Activated CD8-positive, alpha-beta T cell treated with anti-CD3 and anti-CD28 coated beads, Interleukin-2, amount 10 ng/mL, durations not matched to agents 7 days and 5 days (primary cell): ENCODE data around the gene ADPGK. TPM values are rescaled to one million over a fixed set of nuclear protein-coding genes. Genes with fewer than 3 reads are reported as not detected.
"Not testable (repeated sequence)": the region's sequence is repeated elsewhere in the genome, so short reads cannot be mapped to it uniquely, and the experiment has no call there.

Experiments used
- ATAC-seq: fragments of 150-1000 bp; cut with Tn5 transposase; one replicate; pipeline ENCODE4 v1.10.0; 2021; ENCODE audit warnings: moderate library complexity
- CTCF ChIA-PET: fragments of 350-600 bp; sonication (Branson Sonifier 250); formaldehyde crosslinking; loops from one replicate; lab custom pipeline; 2021; ENCODE audit warnings: antibody characterized with exemption; lab: Charles Lee
- POLR2A ChIA-PET: fragments of 350-600 bp; sonication (Branson Sonifier 250); formaldehyde crosslinking; loops from one replicate; lab custom pipeline; 2021; ENCODE audit warnings: antibody characterized with exemption; lab: Charles Lee
- DNase-seq: peaks from one replicate; pipeline ENCODE4 v3.0.0-alpha.2; 2020
- H3K27ac Mint-ChIP-seq: one replicate; pipeline ENCODE4 v1.8.0; 2021; ENCODE audit warnings: mild to moderate bottlenecking, mixed read lengths
- H3K27me3 Mint-ChIP-seq: one replicate; pipeline ENCODE4 v1.8.0; 2021; ENCODE audit warnings: low read depth, mixed read lengths
- H3K36me3 Mint-ChIP-seq: one replicate; pipeline ENCODE4 v1.8.0; 2021; ENCODE audit warnings: low read depth, mixed read lengths
- H3K4me1 Mint-ChIP-seq: one replicate; pipeline ENCODE4 v1.8.0; 2021; ENCODE audit warnings: low read depth, mixed read lengths
- H3K4me3 Mint-ChIP-seq: one replicate; pipeline ENCODE4 v1.8.0; 2021; ENCODE audit warnings: mild to moderate bottlenecking, mixed read lengths
- H3K9me3 Mint-ChIP-seq: one replicate; pipeline ENCODE4 v1.8.0; 2022; ENCODE audit warnings: mixed read lengths; ENCODE audit not compliant: insufficient read depth
- total RNA-seq, 2 experiments: library from RNA; stranded (reverse); gene quantifications; one replicate each; pipeline ENCODE4 v1.2.3, GENCODE V29; 2021

Gene ADPGK
- total RNA-seq, 2 experiments from 2014 or later, result 69.3 to 76.2 TPM

DNA sequence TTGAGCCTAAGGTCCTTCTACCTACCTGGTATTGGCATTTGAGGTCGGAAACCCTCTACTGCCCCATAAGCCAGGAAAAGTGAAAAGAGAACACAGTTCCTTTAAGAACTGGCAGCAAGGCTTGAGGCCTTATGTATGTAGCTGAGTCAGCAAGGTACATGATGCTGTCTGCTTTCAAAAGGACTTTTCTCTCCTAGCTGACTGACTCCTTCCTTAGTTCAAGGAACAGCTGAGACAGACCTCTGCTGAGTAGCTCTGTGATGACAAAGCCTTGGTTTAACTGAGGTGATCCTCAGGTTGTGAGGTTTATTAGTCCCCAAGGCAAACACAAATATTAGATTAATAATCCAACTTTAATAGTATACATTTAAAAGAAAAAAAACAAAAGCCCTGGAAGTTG, 45.8 kb downstream of the ADPGK start:
- peak overlapping the region; percentile 33 for H3K27ac Mint-ChIP-seq
- DNase-seq (no peak), ATAC-seq (no peak)
- CTCF ChIA-PET, result interaction anchor here (0.8 kb wide), 1 partner anchor 16 kb away, joined by 3 read pairs; no protein-coding TSS in a partner anchor
- H3K27me3 Mint-ChIP-seq, result no peaks in the 10 kb centered on the region
- peaks cover 64% of the 10 kb centered on the region for H3K36me3 Mint-ChIP-seq
- POLR2A ChIA-PET, result no interaction called here
- H3K9me3 Mint-ChIP-seq, result no peaks in the 10 kb centered on the region
- peaks cover 38% of the 10 kb centered on the region for H3K4me1 Mint-ChIP-seq
- no peak overlapping the region for H3K4me3 Mint-ChIP-seq

- DNase-seq (no peak), ATAC-seq (no peak)
- H3K27me3 Mint-ChIP-seq, result no peaks in the 10 kb centered on the region
- ChIA-PET CTCF (interaction anchor here (0.9 to 3.8 kb wide), 2 partner anchors 14 kb away, joined by 4 to 29 read pairs; no protein-coding TSS in a partner anchor), POLR2A (interaction anchor here (1.0 kb wide), 1 partner anchor 16 kb away, joined by 3 read pairs; no protein-coding TSS in a partner anchor)
- peaks cover 36% of the 10 kb centered on the region for H3K4me1 Mint-ChIP-seq
- H3K4me3 Mint-ChIP-seq, result no peak overlapping the region
- peaks cover 61% of the 10 kb centered on the region for H3K36me3 Mint-ChIP-seq
- peak overlapping the region; percentile 33 for H3K27ac Mint-ChIP-seq
- H3K9me3 Mint-ChIP-seq, result no peaks in the 10 kb centered on the region
Observed at GRCh38 chr15:72737061-72737460, 46.5 kb downstream of the ADPGK start.

- no peak overlapping the region for H3K4me3 Mint-ChIP-seq
- CTCF ChIA-PET, result interaction anchor here (0.7 to 3.8 kb wide), 4 partner anchors 13 to 539 kb away, joined by 3 to 29 read pairs (median 4); no protein-coding TSS in a partner anchor
- DNase-seq (no peak), ATAC-seq (no peak)
- POLR2A ChIA-PET, result no interaction called here
- no peaks in the 10 kb centered on the region for H3K9me3 Mint-ChIP-seq
- H3K27me3 Mint-ChIP-seq, result no peaks in the 10 kb centered on the region
- no peak overlapping the region for H3K27ac Mint-ChIP-seq
- H3K36me3 Mint-ChIP-seq, result peaks cover 52% of the 10 kb centered on the region
- peaks cover 17% of the 10 kb centered on the region for H3K4me1 Mint-ChIP-seq
Observed at GRCh38 chr15:72735111-72735510, 48.4 kb downstream of the ADPGK start.

GRCh38 chr15:72733941-72734738, 49.4 kb downstream of the ADPGK start:
- Mint-ChIP-seq H3K4me3 (no peak overlapping the region), H3K27me3 (no peaks in the 10 kb centered on the region), H3K9me3 (no peaks in the 10 kb centered on the region), H3K4me1 (peaks cover 8% of the 10 kb centered on the region), H3K36me3 (peaks cover 44% of the 10 kb centered on the region), H3K27ac (no peak overlapping the region)
- ATAC-seq (no peak), DNase-seq (no peak)
- CTCF ChIA-PET, result interaction anchor here (1.1 to 3.8 kb wide), 2 partner anchors 9 to 12 kb away, joined by 3 to 29 read pairs; no protein-coding TSS in a partner anchor
- POLR2A ChIA-PET, result interaction anchor here (0.9 kb wide), 1 partner anchor 50 kb away, joined by 4 read pairs; no protein-coding TSS in a partner anchor

DNA sequence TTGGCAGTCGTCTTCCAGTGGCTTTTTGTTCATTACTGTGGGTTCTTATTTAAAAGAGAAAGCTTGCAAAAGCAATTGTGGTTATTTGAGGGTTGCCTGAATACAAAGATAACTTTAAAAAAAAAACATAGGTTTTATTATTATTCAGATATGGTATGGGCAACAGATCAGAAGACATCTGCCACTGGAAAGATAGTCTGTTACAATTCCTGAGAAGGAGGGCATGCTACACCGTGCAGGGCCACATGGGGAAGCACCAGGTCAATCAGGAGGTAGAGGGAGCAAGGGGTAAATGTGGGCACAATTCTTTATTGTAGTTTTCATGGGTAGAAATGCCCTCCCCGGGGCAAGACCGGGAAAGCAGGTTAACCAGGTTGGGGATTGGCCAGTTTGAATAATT, 51.0 kb downstream of the ADPGK start:
- ChIA-PET CTCF (interaction anchor here (0.7 to 2.5 kb wide), 3 partner anchors 8 to 11 kb away, joined by 3 to 16 read pairs (median 3); no protein-coding TSS in a partner anchor), POLR2A (interaction anchor here (0.6 kb wide), 1 partner anchor 17 kb away, joined by 3 read pairs; no protein-coding TSS in a partner anchor)
- H3K9me3 Mint-ChIP-seq, result no peaks in the 10 kb centered on the region
- H3K36me3 Mint-ChIP-seq, result peaks cover 30% of the 10 kb centered on the region
- DNase-seq (no peak), ATAC-seq (no peak)
- no peaks in the 10 kb centered on the region for H3K27me3 Mint-ChIP-seq
- peaks cover 4% of the 10 kb centered on the region for H3K4me1 Mint-ChIP-seq
- no peak overlapping the region for H3K27ac Mint-ChIP-seq
- no peak overlapping the region for H3K4me3 Mint-ChIP-seq

GRCh38 chr15:72732086-72732485, 51.5 kb downstream of the ADPGK start:
- ATAC-seq (no peak), DNase-seq (no peak)
- Mint-ChIP-seq H3K27ac (no peak overlapping the region), H3K4me1 (peaks cover 4% of the 10 kb centered on the region), H3K9me3 (no peaks in the 10 kb centered on the region), H3K36me3 (peaks cover 26% of the 10 kb centered on the region), H3K27me3 (no peaks in the 10 kb centered on the region), H3K4me3 (no peak overlapping the region)
- ChIA-PET POLR2A (interaction anchor here (0.6 kb wide), 1 partner anchor 17 kb away, joined by 3 read pairs; no protein-coding TSS in a partner anchor), CTCF (interaction anchor here (0.7 to 2.5 kb wide), 4 partner anchors 8 to 61 kb away, joined by 3 to 16 read pairs (median 3); no protein-coding TSS in a partner anchor)

DNA sequence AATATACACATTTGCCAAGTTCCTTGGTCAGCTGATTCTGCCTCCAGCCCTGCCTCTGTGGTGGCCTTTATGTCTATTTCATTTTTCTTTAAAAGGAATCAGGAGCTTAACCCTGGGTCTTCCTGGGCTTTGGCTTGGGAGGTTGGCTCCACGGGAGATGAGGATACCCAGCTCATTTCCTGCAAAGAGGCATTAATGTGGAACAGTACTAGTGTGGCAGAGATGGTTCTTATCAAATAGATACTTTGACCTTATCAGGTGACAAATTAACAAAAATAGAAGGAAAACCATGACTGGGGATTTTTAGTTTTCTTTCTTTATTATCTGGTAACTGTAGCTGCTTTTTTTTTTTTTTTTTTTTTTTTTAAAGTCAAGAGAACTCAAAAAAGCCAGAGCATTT, 54.7 kb downstream of the ADPGK start:
- Mint-ChIP-seq H3K36me3 (peaks cover 10% of the 10 kb centered on the region), H3K27me3 (no peaks in the 10 kb centered on the region), H3K9me3 (no peaks in the 10 kb centered on the region), H3K27ac (no peak overlapping the region), H3K4me1 (peaks cover 2% of the 10 kb centered on the region), H3K4me3 (no peak overlapping the region)
- DNase-seq, result no peak
- no peak for ATAC-seq
- ChIA-PET CTCF (interaction anchor here (1.4 to 2.0 kb wide), 2 partner anchors 10 to 22 kb away, joined by 3 to 7 read pairs; no protein-coding TSS in a partner anchor), POLR2A (no interaction called here)

DNA sequence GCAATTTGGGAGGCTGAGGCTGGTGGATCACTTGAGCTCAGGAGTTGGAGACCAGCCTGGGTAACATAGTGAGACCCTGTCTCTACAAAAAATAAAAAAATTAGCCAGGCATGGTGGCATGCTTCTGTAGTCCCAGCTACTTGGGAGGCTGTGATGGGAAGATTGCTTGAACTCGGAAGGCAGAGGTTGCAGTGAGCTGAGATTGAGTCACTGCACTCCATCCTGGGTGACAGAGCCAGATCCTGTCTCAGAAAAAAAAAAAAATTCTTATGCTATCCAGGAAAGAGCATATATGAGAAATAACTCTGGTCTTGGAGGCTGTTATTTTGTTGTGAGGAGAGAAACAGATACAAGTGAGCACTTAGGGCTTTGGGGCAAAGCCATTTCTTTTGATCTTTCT, 55.3 kb downstream of the ADPGK start:
- H3K27me3 Mint-ChIP-seq, H3K9me3 Mint-ChIP-seq, H3K4me1 Mint-ChIP-seq, H3K4me3 Mint-ChIP-seq, H3K27ac Mint-ChIP-seq, POLR2A ChIA-PET, DNase-seq, H3K36me3 Mint-ChIP-seq, ATAC-seq: not testable (repeated sequence)
- CTCF ChIA-PET, result interaction anchor here (1.0 to 2.0 kb wide), 4 partner anchors 9 to 322 kb away, joined by 3 to 7 read pairs (median 3); no protein-coding TSS in a partner anchor

DNA sequence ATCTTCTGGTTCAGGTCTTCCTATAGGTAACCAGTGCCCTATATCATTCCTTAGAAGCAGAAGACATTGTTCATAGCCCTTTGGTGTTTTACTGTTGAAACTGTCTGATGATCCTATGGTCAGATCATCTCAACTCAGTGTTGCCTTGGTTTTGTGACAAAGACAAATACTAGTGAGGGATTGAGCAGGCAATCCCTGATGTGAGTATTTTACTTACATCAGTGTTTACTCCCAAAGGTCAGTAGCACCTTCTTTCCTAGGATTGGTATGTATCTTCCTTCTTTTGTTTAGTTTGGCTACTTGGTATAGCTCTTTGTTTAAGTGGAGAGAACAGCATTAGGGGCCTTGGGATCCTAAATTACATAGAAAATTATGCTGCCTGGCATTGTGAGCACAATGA, 56.4 kb downstream of the ADPGK start:
- ChIA-PET POLR2A (no interaction called here), CTCF (interaction anchor here (1.1 to 1.6 kb wide), 2 partner anchors 43 to 56 kb away, joined by 3 to 4 read pairs; no protein-coding TSS in a partner anchor)
- peaks cover 9% of the 10 kb centered on the region for H3K36me3 Mint-ChIP-seq
- H3K4me1 Mint-ChIP-seq, result peaks cover 2% of the 10 kb centered on the region
- DNase-seq (no peak), ATAC-seq (no peak)
- H3K4me3 Mint-ChIP-seq, result no peak overlapping the region
- H3K27me3 Mint-ChIP-seq, result no peaks in the 10 kb centered on the region
- no peaks in the 10 kb centered on the region for H3K9me3 Mint-ChIP-seq
- no peak overlapping the region for H3K27ac Mint-ChIP-seq

DNA sequence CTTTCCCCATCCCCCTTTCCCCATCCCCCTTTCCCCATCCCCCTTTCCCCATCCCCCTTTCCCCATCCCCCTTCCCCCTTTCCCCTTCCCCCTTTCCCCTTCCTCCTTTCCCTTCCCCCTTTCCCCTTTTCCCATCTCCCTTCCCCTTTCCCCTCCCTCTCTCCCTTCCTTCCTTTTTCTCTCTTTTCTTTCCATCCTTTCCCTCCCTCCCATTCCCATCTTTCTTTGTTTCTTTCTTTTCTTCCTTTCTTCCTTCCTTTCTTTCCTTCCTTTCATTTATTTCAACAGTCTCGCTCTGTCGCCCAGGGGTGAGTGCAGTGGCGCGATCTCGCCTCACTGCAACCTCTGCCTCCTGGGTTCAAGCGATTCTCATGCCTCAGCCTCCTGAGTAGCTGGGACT, 57.7 kb downstream of the ADPGK start:
- H3K9me3 Mint-ChIP-seq, H3K27me3 Mint-ChIP-seq, POLR2A ChIA-PET, H3K4me3 Mint-ChIP-seq, H3K36me3 Mint-ChIP-seq, H3K27ac Mint-ChIP-seq, DNase-seq, H3K4me1 Mint-ChIP-seq, ATAC-seq: not testable (repeated sequence)
- CTCF ChIA-PET, result interaction anchor here (1.1 kb wide), 1 partner anchor 57 kb away, joined by 4 read pairs; no protein-coding TSS in a partner anchor

- Mint-ChIP-seq H3K4me1 (peaks cover 2% of the 10 kb centered on the region), H3K9me3 (no peaks in the 10 kb centered on the region), H3K4me3 (no peak overlapping the region), H3K27ac (no peak overlapping the region), H3K36me3 (no peaks in the 10 kb centered on the region), H3K27me3 (no peaks in the 10 kb centered on the region)
- no peak for DNase-seq
- ChIA-PET POLR2A (no interaction called here), CTCF (no interaction called here)
- no peak for ATAC-seq
Observed at GRCh38 chr15:72725446-72725845, 58.1 kb downstream of the ADPGK start.
